ENCODE data around the gene MPP2. TPM values are rescaled to one million over a fixed set of nuclear protein-coding genes. Genes with fewer than 3 reads are reported as not detected.
A peak's percentile ranks its signal among the peaks of the same experiment; 100 is the strongest.

The MPP2 gene
- total RNA-seq, 4 donors from 2014 or later, result 2.0 to 20.9 (median 13.3) TPM

- intact Hi-C loops (cut with DNase I; ENCODE audit: low total_unique reads), result no loop called here
These were observed 13.3 kb upstream of the MPP2 start for GRCh38 chr17:43920500-43921095.

DNA sequence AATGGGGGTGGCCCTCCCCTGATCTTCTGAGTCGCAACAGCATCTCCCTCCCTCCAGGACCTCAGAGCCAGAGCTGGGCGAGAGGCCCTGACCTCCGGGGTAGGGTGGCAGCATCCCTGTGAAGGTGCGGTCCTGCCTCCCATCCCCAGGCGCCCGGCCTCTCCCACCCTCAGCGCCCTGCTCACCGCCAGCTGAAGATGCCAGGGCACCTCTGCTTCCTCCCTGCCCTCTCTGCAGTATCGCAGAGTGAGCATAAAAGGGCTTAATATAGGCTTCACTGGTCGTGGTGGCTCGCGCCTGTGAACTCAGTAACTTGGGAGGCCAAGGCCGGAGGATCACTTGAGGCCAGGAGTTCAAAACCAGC, 10.7 kb upstream of the MPP2 start:
- H3K4me3 ChIP-seq, result no peak overlapping the region

More at GRCh38 chr17:43920500-43921095, 13.3 kb upstream of the MPP2 start:
- no peak overlapping the region for H3K27ac ChIP-seq
- H3K4me1 ChIP-seq, result no peaks in the 10 kb centered on the region
- H3K4me3 ChIP-seq, result no peak overlapping the region
- DNase-seq, result no peak
- TF ChIP-seq POLR2A (IDR thresholded peaks at IDR 0.05) (no peak), CTCF (IDR thresholded peaks at IDR 0.05) (no peak)
- H3K9me3 ChIP-seq, result no peaks in the 10 kb centered on the region
- H3K36me3 ChIP-seq, result no peaks in the 10 kb centered on the region
- H3K27me3 ChIP-seq, result no peaks in the 10 kb centered on the region

GRCh38 chr17:43917348-43918025, 10.2 kb upstream of the MPP2 start:
- DNase-seq, result peak in 1 of 2 donors; percentile 35
- Histone ChIP-seq H3K36me3 (no peaks in the 10 kb centered on the region), H3K27me3 (no peaks in the 10 kb centered on the region), H3K27ac (no peak overlapping the region), H3K4me3 (no peak overlapping the region), H3K9me3 (no peaks in the 10 kb centered on the region), H3K4me1 (no peaks in the 10 kb centered on the region)
- TF ChIP-seq CTCF (IDR thresholded peaks at IDR 0.05) (peak in 1 of 4 experiments; percentile 14), POLR2A (IDR thresholded peaks at IDR 0.05) (no peak)
- intact Hi-C loops (cut with DNase I; ENCODE audit: low total_unique reads), result no loop called here

More for the DNA sequence above, 10.7 kb upstream of the MPP2 start:
- no peaks in the 10 kb centered on the region for H3K9me3 ChIP-seq
- no peaks in the 10 kb centered on the region for H3K27me3 ChIP-seq
- H3K36me3 ChIP-seq, result no peaks in the 10 kb centered on the region
- intact Hi-C loops (cut with DNase I; ENCODE audit: low total_unique reads), result no loop called here
- H3K27ac ChIP-seq, result no peak overlapping the region
- no peak for DNase-seq
- no peak for TF ChIP-seq POLR2A (IDR thresholded peaks at IDR 0.05)
- no peak for TF ChIP-seq CTCF (IDR thresholded peaks at IDR 0.05)
- no peaks in the 10 kb centered on the region for H3K4me1 ChIP-seq

GRCh38 chr17:43917016-43917347, 9.6 kb upstream of the MPP2 start:
- Histone ChIP-seq H3K4me3 (no peak overlapping the region), H3K9me3 (no peaks in the 10 kb centered on the region)

More at GRCh38 chr17:43917016-43917347, 9.6 kb upstream of the MPP2 start:
- no peak for DNase-seq
- no peaks in the 10 kb centered on the region for H3K36me3 ChIP-seq
- no peak for TF ChIP-seq CTCF (IDR thresholded peaks at IDR 0.05)
- no peak for TF ChIP-seq POLR2A (IDR thresholded peaks at IDR 0.05)
- H3K27me3 ChIP-seq, result no peaks in the 10 kb centered on the region
- H3K4me1 ChIP-seq, result no peaks in the 10 kb centered on the region
- H3K27ac ChIP-seq, result no peak overlapping the region
- intact Hi-C loops (cut with DNase I; ENCODE audit: low total_unique reads), result no loop called here
